SJCRH30 (cell line): Measurements from ENCODE around the gene NFIC. TPM values are rescaled to one million over a fixed set of nuclear protein-coding genes. Genes with fewer than 3 reads are reported as not detected.
A peak's percentile ranks its signal among the peaks of the same experiment; 100 is the strongest.
"Not testable (repeated sequence)": the region's sequence is repeated elsewhere in the genome, so short reads cannot be mapped to it uniquely, and the experiment has no call there.

Source experiments
- DNase-seq, 2 experiments: peaks; one replicate each; pipeline ENCODE4 v3.0.0-alpha.2; 2015 to 2020
- H3K27ac ChIP-seq: fragments of 250-450 bp; sonication (Bioruptor Pico); 2 replicates; pipeline ENCODE4 v1.5.1; 2020; ENCODE audit warnings: mild to moderate bottlenecking, moderate library complexity
- H3K27me3 ChIP-seq: fragments of 250-450 bp; sonication (Bioruptor Pico); 2 replicates; pipeline ENCODE4 v1.5.1; 2020; ENCODE audit warnings: mild to moderate bottlenecking, moderate library complexity
- H3K36me3 ChIP-seq: fragments of 250-450 bp; sonication (Bioruptor Pico); 2 replicates; pipeline ENCODE4 v1.5.1; 2020; ENCODE audit warnings: mild to moderate bottlenecking, moderate library complexity
- H3K4me1 ChIP-seq: fragments of 250-450 bp; sonication (Bioruptor Pico); 2 replicates; pipeline ENCODE4 v1.5.1; 2020; ENCODE audit warnings: mild to moderate bottlenecking, moderate library complexity
- H3K4me3 ChIP-seq: fragments of 250-450 bp; sonication (Bioruptor Pico); 2 replicates; pipeline ENCODE4 v1.5.1; 2020; ENCODE audit warnings: mild to moderate bottlenecking, moderate library complexity
- H3K9me3 ChIP-seq: fragments of 250-450 bp; sonication (Bioruptor Pico); replicated peaks from 2 replicates; pipeline ENCODE4 v1.5.1; 2020; ENCODE audit warnings: mild to moderate bottlenecking, moderate library complexity
- total RNA-seq: library from RNA; depleted of rRNA; stranded (reverse); fragments of >200 nt; shearing (Covaris generic); gene quantifications from 2 replicates; pipeline ENCODE4 v1.2.3, GENCODE V29; 2014

The NFIC gene
- total RNA-seq, 1 experiment from 2014 or later, result 15.1 TPM

GRCh38 chr19:3420244-3420755 is 53.9 kb downstream of the NFIC start:
- no peak for DNase-seq
- Histone ChIP-seq H3K27ac (no peak overlapping the region), H3K27me3 (no peaks in the 10 kb centered on the region), H3K4me3 (no peak overlapping the region), H3K4me1 (no peaks in the 10 kb centered on the region), H3K9me3 (no peaks in the 10 kb centered on the region), H3K36me3 (peaks cover under 1% of the 10 kb centered on the region; the same call in 1 of the 2 replicates)

GRCh38 chr19:3420909-3421619 is 54.7 kb downstream of the NFIC start:
- H3K27ac ChIP-seq, result no peak overlapping the region
- peaks cover 3% of the 10 kb centered on the region; the same call in 1 of the 2 replicates for H3K36me3 ChIP-seq
- no peak for DNase-seq
- H3K27me3 ChIP-seq, result no peaks in the 10 kb centered on the region
- H3K9me3 ChIP-seq, result no peaks in the 10 kb centered on the region
- no peak overlapping the region for H3K4me3 ChIP-seq
- H3K4me1 ChIP-seq, result no peaks in the 10 kb centered on the region

- not testable (repeated sequence) for DNase-seq, H3K4me1 ChIP-seq, H3K9me3 ChIP-seq, H3K36me3 ChIP-seq, H3K27me3 ChIP-seq, H3K27ac ChIP-seq, H3K4me3 ChIP-seq
Measured at GRCh38 chr19:3421656-3422055, 55.3 kb downstream of the NFIC start.

GRCh38 chr19:3423183-3423829 is 56.9 kb downstream of the NFIC start:
- no peaks in the 10 kb centered on the region for H3K9me3 ChIP-seq
- H3K27ac ChIP-seq, result no peak overlapping the region

GRCh38 chr19:3426433-3426832 is 60.0 kb downstream of the NFIC start:
- Histone ChIP-seq H3K9me3 (no peaks in the 10 kb centered on the region), H3K36me3 (peaks cover 7% of the 10 kb centered on the region; the same call in 1 of the 2 replicates), H3K27ac (no peak overlapping the region), H3K4me3 (no peak overlapping the region), H3K4me1 (no peaks in the 10 kb centered on the region), H3K27me3 (no peaks in the 10 kb centered on the region)
- no peak for DNase-seq

More at GRCh38 chr19:3423183-3423829, 56.9 kb downstream of the NFIC start:
- Histone ChIP-seq H3K36me3 (peaks cover 5% of the 10 kb centered on the region; the same call in 1 of the 2 replicates), H3K4me1 (no peaks in the 10 kb centered on the region), H3K27me3 (no peaks in the 10 kb centered on the region), H3K4me3 (no peak overlapping the region)
- DNase-seq, result no peak

- not testable (repeated sequence) for DNase-seq
Measured at GRCh38 chr19:3430366-3430680, 63.9 kb downstream of the NFIC start.

GRCh38 chr19:3431760-3432397 is 65.5 kb downstream of the NFIC start:
- no peak for DNase-seq
- peaks cover 28% of the 10 kb centered on the region for H3K36me3 ChIP-seq
- no peak overlapping the region for H3K27ac ChIP-seq
- H3K4me1 ChIP-seq, result no peaks in the 10 kb centered on the region
- no peak overlapping the region for H3K4me3 ChIP-seq
- H3K9me3 ChIP-seq, result no peaks in the 10 kb centered on the region
- H3K27me3 ChIP-seq, result no peaks in the 10 kb centered on the region

More at GRCh38 chr19:3430366-3430680, 63.9 kb downstream of the NFIC start:
- not testable (repeated sequence) for H3K27ac ChIP-seq, H3K9me3 ChIP-seq, H3K27me3 ChIP-seq, H3K4me1 ChIP-seq, H3K4me3 ChIP-seq
- H3K36me3 ChIP-seq, result peaks cover 23% of the 10 kb centered on the region

GRCh38 chr19:3433313-3433712 is 66.9 kb downstream of the NFIC start:
- no peak for DNase-seq
- no peaks in the 10 kb centered on the region for H3K4me1 ChIP-seq
- peaks cover 30% of the 10 kb centered on the region for H3K36me3 ChIP-seq
- no peak overlapping the region for H3K4me3 ChIP-seq
- H3K9me3 ChIP-seq, result no peaks in the 10 kb centered on the region
- no peak overlapping the region for H3K27ac ChIP-seq
- no peaks in the 10 kb centered on the region for H3K27me3 ChIP-seq

GRCh38 chr19:3433805-3434540 is 67.6 kb downstream of the NFIC start:
- DNase-seq, result no peak
- Histone ChIP-seq H3K4me1 (no peaks in the 10 kb centered on the region), H3K9me3 (no peaks in the 10 kb centered on the region), H3K27me3 (no peaks in the 10 kb centered on the region), H3K27ac (no peak overlapping the region; the same call in 1 of the 2 replicates), H3K36me3 (peaks cover 34% of the 10 kb centered on the region), H3K4me3 (no peak overlapping the region)

- peak; percentile 88 to 89 for DNase-seq
- no peaks in the 10 kb centered on the region for H3K9me3 ChIP-seq
- peak overlapping the region; percentile 77 for H3K27ac ChIP-seq
- no peaks in the 10 kb centered on the region for H3K27me3 ChIP-seq
- peak overlapping the region; percentile 58 for H3K4me3 ChIP-seq
- peaks cover 32% of the 10 kb centered on the region for H3K36me3 ChIP-seq
- H3K4me1 ChIP-seq, result no peaks in the 10 kb centered on the region
Measured at GRCh38 chr19:3434630-3435553, 68.5 kb downstream of the NFIC start.

- Histone ChIP-seq H3K4me1 (0 out of 2 replicates have a peak, but pooled peaks cover 3% of the 10 kb centered on the region), H3K27me3 (no peaks in the 10 kb centered on the region), H3K27ac (no peak overlapping the region), H3K36me3 (peaks cover 27% of the 10 kb centered on the region; the same call in 1 of the 2 replicates), H3K9me3 (no peaks in the 10 kb centered on the region), H3K4me3 (no peak overlapping the region)
- peak; percentile 55 to 59 for DNase-seq
Measured at GRCh38 chr19:3440082-3440481, 73.7 kb downstream of the NFIC start.

GRCh38 chr19:3441089-3441985 is 75.0 kb downstream of the NFIC start:
- Histone ChIP-seq H3K27ac (peak overlapping the region; percentile 37; the same call in 1 of the 2 replicates), H3K36me3 (peaks cover 22% of the 10 kb centered on the region; the same call in 1 of the 2 replicates)
- DNase-seq, result no peak

GRCh38 chr19:3441986-3442329 is 75.6 kb downstream of the NFIC start:
- H3K36me3 ChIP-seq, result peaks cover 22% of the 10 kb centered on the region; the same call in 1 of the 2 replicates
- H3K9me3 ChIP-seq, result no peaks in the 10 kb centered on the region
- peak overlapping the region; percentile 37; the same call in 1 of the 2 replicates for H3K27ac ChIP-seq
- H3K4me1 ChIP-seq, result 0 out of 2 replicates have a peak, but pooled peaks cover 3% of the 10 kb centered on the region
- no peak for DNase-seq
- H3K27me3 ChIP-seq, result no peaks in the 10 kb centered on the region
- no peak overlapping the region for H3K4me3 ChIP-seq

More at GRCh38 chr19:3441089-3441985, 75.0 kb downstream of the NFIC start:
- Histone ChIP-seq H3K27me3 (no peaks in the 10 kb centered on the region), H3K4me3 (no peak overlapping the region), H3K9me3 (no peaks in the 10 kb centered on the region), H3K4me1 (0 out of 2 replicates have a peak, but pooled peaks cover 3% of the 10 kb centered on the region)
